Fibroblast of pulmonary artery (primary cell): ENCODE measurements around the gene SCYL1.

ENCODE experiments used
- DNase-seq: peaks from one replicate; pipeline ENCODE4 v3.0.0-alpha.2; 2010; ENCODE audit warnings: low read depth
- H3K4me3 ChIP-seq: replicated peaks from 2 replicates; pipeline ENCODE4 v1.5.1; 2011; ENCODE audit warnings: low read depth, mild to moderate bottlenecking, control low read depth, low read length, moderate library complexity
- CTCF ChIP-seq: IDR thresholded peaks from 2 replicates; pipeline ENCODE4 v1.5.1; 2011; ENCODE audit warnings: mild to moderate bottlenecking, control low read depth, low read length, inconsistent platforms; ENCODE audit errors: missing control alignments

The SCYL1 gene

GRCh38 chr11:65565624-65566453 lies 41.0 kb downstream of the SCYL1 start:
- DNase-seq: peak; percentile 38
- H3K4me3 ChIP-seq: no peak overlapping the region
- no peak for TF ChIP-seq CTCF

- DNase-seq: no peak
- peak overlapping the region; percentile 77 for H3K4me3 ChIP-seq
- TF ChIP-seq CTCF: no peak
Observed at GRCh38 chr11:65569164-65569972, 44.5 kb downstream of the SCYL1 start.

- peak; percentile 99 for DNase-seq
- TF ChIP-seq CTCF: peak; percentile 22
Observed at GRCh38 chr11:65569973-65570918, 45.4 kb downstream of the SCYL1 start, which contains the start of gene ZNRD2. Gene ZNRD2 (plus strand): TSS chr11:65570477. CDS start chr11:65570492, 15 bp downstream.

GRCh38 chr11:65571420-65571819 lies 46.5 kb downstream of the SCYL1 start:
- no peak for TF ChIP-seq CTCF
- DNase-seq: no peak
- peak overlapping the region; percentile 77 for H3K4me3 ChIP-seq

More at GRCh38 chr11:65569973-65570918, 45.4 kb downstream of the SCYL1 start, which contains the start of gene ZNRD2:
- H3K4me3 ChIP-seq: peak within 1 kb of the TSS; percentile 77

- peak; percentile 45 for TF ChIP-seq CTCF
- peak overlapping the region; percentile 77 for H3K4me3 ChIP-seq
- peak; percentile 57 for DNase-seq
Observed at GRCh38 chr11:65571940-65572339, 47.1 kb downstream of the SCYL1 start.

- TF ChIP-seq CTCF: no peak
- DNase-seq: peak; percentile 86
- H3K4me3 ChIP-seq: peak within 1 kb of the TSS; percentile 77
Observed at GRCh38 chr11:65572356-65573051, 47.6 kb downstream of the SCYL1 start, which contains the start of gene FAM89B. Gene FAM89B (plus strand): TSS chr11:65572538. CDS start chr11:65572670, 132 bp downstream.
